Lung microvascular endothelial cell (primary cell): Measurements from ENCODE around the gene ANTXR1. TPM values are rescaled to one million over a fixed set of nuclear protein-coding genes. Genes with fewer than 3 reads are reported as not detected.
"Not testable (repeated sequence)": the region's sequence is repeated elsewhere in the genome, so short reads cannot be mapped to it uniquely, and the experiment has no call there.

Experiments used
- DNase-seq, 2 donors: peaks; one replicate each; pipeline versions ENCODE4 v3.0.0 to v3.0.0-alpha.2; 2010; ENCODE audit warnings: low read depth in 2 of 2
- total RNA-seq: library from RNA; depleted of rRNA; stranded (reverse); fragments of >200 nt; gene quantifications from 2 replicates; pipeline ENCODE4 v1.2.1, GENCODE V29; 2014

The ANTXR1 gene
- total RNA-seq, 1 donor from 2014 or later: 0.20 TPM

DNA sequence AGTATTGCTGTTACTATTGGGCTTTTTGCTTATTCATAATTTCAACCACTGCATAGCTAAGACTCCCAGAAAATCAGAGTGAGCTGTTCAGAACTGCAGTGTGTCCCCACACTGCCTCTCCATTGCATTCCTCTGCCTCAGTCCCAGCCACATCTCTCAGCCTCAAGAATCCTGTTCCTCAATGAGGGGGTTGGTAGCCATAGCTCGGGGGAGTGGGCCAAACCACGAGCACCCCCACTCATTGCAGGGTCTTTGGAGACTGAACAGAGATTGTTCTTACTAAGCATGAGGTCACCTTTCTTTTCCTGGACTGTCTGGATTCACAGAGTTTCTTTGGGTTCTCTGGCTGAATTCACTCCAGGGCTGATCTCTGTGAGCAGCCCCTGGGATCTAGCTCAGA is 213.0 kb downstream of the ANTXR1 start:
- DNase-seq: no peak

DNA sequence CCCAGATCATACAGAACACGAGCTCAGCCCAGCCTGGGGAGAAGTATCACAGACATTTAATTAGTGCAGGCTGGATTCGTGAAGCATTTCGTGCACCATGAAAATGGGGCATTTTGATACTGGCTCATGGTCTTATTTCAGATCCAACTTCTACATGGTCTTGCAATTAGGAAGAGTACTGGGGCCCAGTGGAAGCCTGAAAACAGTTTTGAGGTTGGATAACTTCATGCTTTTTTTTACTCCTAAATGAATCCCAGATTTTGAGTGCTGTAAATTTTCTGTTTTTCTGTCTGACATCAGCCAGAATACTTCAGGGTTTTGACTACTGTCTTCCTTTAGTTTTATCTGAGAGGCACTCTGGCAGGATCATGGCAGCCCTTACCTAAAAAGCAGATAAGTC is 213.9 kb downstream of the ANTXR1 start:
- DNase-seq: no peak

GRCh38 chr2:69227716-69228115 is 214.7 kb downstream of the ANTXR1 start:
- DNase-seq: no peak

DNA sequence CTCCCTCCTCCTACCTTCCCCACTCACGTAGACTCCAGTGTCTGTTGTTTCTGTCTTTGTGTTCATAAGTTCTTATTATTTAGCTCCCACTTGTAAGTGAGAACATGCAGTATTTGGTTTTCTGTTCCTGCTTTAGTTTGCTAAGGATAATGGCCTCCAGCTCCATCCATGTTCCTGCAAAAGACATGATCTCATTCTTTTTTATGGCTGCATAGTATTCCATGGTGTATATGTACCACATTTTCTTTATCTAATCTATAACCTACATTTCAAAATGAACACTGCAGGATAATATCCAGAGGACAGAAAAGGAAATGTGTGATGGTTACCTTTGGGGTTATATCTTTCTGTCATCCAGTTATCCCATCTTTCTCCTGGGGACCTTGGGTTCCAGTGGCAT is 218.0 kb downstream of the ANTXR1 start:
- not testable (repeated sequence) for DNase-seq

- no peak for DNase-seq
Observed at GRCh38 chr2:69231612-69232277, 218.8 kb downstream of the ANTXR1 start.

DNA sequence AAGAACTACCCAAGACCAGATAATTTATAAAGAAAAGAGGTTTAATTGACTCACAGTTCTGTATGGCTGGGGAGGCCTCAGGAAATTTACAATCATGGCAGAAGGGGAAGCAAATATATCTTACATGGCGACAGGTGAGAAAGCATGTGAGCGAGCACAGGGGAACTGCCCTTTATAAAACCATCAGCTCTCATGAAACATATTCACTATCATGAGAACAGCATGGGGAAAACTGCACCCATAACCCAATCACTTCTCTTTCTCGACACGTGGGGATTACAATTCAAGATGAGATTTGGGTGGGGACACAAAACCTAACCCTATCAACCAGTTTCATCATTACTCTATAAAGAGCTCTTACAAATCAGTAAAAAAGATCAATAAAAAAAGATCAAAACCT is 222.9 kb downstream of the ANTXR1 start:
- not testable (repeated sequence) for DNase-seq

DNA sequence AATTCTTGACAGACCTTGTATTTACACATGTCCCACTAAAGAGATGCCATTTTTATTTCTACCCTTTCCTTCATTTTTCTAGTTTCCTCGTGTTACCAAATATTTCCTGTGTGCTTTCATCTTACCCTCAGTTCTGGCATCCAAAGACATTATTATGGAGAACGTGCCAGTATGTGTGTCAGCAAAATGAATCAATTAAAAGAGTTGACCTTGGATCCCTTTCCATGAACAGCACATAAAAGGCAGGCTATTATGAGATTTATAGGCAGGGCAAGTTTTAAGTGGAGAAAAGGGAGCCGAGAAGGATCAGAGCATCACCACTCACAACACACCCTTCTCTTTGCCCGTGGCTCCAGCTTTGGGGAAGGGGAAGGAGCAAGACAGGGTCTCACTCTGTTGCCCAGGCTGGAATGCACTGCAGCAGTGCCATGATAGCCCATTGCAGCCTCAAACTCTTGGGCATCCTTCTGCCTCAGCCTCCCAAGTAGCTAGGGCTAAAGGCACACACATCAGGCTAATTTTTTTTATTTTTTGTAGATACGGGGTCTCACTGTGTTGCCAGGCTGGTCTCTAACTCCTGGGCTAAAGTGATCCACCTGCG is 224.2 kb downstream of the ANTXR1 start:
- no peak for DNase-seq

DNA sequence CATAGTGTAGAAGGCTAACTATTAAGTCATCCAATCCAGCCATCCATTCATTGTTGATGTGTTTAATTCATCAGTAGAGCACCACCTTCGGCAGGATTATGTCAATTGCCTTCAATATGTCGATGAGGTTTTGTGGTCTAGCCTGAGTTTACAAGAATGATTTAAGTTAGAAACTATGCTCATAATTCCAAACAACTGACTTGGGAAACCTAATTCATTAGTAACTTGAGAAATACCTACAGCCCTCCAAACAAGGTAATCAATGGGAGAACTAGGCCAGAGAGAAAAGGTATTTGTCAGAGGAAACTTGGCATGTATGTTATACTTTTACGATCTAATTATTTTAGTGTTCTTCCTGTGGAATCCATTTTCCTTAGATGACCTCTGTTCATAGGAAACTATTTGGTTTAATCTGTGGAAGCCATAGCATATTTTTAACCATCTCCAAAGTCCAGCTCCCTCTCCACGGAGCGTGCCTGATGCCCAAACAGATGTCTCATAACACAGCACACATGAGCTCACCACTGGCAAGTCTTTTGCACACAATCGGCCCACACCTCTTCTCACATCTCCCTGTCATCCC is 225.6 kb downstream of the ANTXR1 start:
- no peak for DNase-seq

DNA sequence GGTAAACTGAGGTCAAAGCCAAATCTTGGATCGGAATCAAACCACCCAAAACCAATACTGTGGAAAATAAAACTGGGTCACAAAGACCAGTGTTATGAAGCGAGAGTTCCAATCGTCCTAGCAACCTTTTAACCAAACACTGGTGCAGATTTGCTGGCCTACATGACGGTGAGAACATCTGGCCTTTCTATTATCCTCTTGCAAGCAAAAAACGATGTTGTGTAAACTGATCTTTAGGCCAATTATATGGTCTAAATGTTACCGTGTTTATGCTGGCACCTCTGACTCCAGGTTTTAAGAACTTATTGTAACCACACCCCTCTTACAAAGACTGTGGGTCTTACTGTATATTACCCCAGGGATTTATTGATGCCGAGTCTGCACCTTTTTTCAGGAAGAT is 228.1 kb downstream of the ANTXR1 start:
- no peak for DNase-seq

DNA sequence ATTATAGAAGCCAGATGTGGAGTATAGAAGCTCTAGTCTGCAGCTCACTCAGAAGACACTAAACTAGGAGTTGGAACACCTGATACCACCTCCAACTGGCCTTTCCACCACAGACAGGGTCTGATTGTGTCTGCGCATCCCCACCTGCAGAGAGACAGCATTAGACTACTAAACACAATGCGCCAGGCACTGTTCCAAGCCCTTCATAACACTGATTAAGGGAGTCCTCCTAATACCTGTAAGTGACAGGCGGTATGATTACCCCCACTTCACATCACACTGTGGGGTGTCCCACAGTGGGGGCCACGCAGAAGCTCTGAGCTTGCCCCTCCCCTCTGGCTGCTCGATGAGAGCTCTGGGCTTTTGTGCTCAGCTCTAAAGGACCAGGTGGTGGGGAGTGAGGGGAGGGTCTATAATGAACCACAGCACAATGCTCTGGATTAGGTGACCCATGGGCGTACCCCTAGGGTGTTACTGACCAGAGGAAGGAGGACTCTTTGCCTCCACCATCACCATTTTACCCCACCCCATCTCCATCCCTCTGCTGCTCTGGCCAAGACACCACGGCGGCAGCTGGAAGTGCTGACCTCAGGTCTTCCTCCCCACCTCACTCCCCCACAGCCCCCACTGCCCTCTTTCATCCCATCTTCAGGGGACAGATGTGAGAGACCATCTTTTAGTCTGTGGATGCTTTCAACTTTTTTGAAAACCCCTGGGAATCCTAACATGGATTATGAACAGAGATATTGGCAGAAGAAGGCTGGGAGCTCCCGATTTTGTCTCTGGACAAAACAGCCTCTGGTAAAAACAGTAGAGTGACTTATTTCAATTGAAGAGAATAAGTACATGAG is 228.9 kb downstream of the ANTXR1 start:
- no peak for DNase-seq

DNA sequence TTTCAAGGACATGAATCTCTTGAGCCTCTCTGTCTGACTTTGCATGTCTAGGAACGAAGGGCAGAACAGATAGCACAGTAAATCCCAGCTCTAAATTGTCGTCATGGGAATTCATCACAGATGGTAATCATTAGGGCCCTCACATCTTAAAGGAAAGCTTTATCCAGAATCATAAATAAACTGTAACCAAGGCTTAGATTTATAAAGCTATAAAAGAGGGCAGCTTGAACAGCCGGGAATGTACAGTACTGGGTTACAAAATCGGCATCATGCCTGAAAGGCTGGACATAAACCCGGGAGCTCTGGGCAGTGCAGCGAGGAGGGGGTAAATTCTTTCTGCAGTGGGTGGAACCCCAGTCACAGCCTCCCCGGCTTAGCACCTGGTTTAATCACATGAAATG is 229.7 kb downstream of the ANTXR1 start:
- DNase-seq: no peak

GRCh38 chr2:69243652-69244051 is 230.7 kb downstream of the ANTXR1 start:
- no peak for DNase-seq

DNA sequence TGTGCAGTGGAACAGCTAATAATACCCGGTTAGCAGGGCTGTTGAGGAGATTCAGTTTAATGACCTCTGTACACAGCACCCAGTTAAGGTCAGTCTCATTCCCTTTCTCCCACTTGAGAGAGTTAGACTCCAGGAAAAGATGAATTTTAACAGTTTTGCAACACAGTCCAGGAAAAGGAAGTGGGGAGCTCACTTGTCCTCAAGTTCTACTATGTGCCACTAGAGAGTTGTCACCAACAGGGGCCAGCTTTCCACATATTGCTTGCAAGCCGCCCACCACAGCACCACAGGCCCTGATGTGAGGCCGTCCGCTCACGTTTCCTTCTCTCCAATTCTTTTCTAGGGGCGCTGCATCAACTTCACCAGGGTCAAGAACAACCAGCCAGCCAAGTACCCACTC is 231.9 kb downstream of the ANTXR1 start:
- DNase-seq: no peak

GRCh38 chr2:69247583-69247982 is 234.6 kb downstream of the ANTXR1 start:
- no peak for DNase-seq

DNA sequence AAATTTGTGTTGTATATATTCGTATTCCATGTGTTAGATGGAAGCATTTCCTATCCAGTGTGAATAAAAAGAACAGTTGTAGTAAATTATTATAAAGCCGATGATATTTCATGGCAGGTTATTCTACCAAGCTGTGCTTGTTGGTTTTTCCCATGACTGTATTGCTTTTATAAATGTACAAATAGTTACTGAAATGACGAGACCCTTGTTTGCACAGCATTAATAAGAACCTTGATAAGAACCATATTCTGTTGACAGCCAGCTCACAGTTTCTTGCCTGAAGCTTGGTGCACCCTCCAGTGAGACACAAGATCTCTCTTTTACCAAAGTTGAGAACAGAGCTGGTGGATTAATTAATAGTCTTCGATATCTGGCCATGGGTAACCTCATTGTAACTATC is 235.3 kb downstream of the ANTXR1 start:
- no peak for DNase-seq

DNA sequence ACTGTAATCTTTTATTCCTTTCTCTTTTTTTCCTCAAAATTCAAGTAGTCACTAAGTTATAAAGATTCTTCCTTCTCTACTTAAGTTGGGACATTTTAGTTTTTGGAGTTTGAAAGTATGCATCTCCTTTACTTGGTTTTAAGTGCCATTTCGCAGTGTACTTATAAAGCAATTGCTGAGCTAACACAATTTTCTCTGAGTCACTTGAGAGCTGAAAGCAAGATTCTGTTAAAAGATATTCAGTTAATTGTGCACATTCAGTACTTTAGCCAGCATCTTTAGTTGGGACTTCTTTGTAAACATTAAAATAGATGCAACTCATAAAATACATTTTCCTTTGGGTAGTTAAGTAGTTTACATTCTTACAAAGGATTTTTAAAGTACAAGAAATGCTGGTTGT is 238.0 kb downstream of the ANTXR1 start:
- DNase-seq: no peak

DNA sequence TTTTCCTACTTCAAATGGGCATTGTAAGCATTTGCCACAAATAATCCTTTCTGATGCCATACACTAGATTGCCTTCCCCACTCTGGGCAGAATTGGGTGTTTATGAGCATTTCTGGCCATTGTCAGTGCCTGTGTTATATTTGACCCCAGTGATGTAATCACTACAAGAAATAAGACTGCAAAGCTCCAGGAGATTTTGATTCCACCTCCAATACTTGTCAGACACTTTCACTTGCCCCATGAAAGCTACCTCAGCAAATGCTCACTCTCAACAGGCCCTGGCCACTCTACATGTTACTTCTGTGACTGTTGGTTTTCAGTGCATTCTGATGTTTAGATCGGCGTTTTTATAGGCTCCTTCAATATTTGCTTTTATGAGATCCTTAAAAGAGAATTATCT is 239.0 kb downstream of the ANTXR1 start:
- peak in 1 of 2 donors; percentile 22 for DNase-seq

- DNase-seq: peak; percentile 10 to 54
Observed at GRCh38 chr2:69253112-69253511, 240.1 kb downstream of the ANTXR1 start.

- peak; percentile 56 to 100 for DNase-seq
Observed at GRCh38 chr2:69253611-69254301, 240.8 kb downstream of the ANTXR1 start.

DNA sequence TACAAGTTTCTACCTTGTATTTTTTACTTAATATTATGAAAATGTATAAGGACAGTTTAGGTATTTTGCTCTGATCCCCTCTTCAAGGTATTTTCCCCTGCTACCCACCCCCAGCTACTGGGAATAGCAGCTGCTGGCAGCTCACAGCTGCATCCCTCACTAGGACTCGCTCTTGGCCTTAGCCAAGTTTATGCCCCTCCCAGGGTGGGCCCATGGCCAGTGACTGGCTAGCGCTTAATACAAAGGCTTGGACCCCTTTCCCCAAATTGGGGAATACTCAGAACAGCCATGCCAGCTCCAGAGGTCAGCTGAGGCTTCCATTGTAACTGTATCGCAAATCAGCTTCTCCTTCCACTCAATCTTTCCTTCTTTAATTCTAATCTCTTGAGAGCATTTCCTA is 242.8 kb downstream of the ANTXR1 start:
- no peak for DNase-seq

GRCh38 chr2:69259994-69260591 is 247.1 kb downstream of the ANTXR1 start:
- not testable (repeated sequence) for DNase-seq
